ENCODE measurements around the gene TJAP1.

- TF ChIP-seq CTCF (IDR thresholded peaks at IDR 0.05) (no peak), EZH2phosphoT487 (IDR thresholded peaks at IDR 0.05) (no peak), EZH2 (IDR thresholded peaks at IDR 0.05) (no peak)
Observed at GRCh38 chr6:43464337-43464736, 13.0 kb upstream of the TJAP1 start.

All from neural progenitor cell (in vitro differentiated cells).